ENCODE results near the gene LIN54.

Gene LIN54

DNA sequence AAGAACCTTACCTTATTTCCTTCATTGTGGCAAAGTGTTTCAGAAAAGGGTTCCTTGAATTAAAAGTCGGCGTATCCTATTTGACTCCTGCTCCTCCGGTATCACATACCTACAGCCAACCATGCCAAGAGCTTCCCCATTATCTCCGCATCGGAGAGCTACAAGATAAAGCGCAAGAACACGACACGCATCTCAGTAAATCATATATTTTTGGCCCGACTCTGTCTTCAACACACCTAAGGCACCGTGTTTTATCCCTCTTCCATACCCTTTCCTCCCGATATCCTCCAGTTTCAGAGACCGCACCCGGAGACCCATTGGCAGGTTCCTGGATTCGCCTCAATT lies 110.6 kb downstream of the LIN54 start:
- TF ChIP-seq NFIC (IDR thresholded peaks at IDR 0.05) (no peak), FOXM1 (IDR thresholded peaks at IDR 0.05; ENCODE audit: borderline replicate concordance, low read depth) (no peak), EP300 (IDR thresholded peaks at IDR 0.05; ENCODE audit: borderline replicate concordance) (no peak), REST (IDR thresholded peaks at IDR 0.05; ENCODE audit: low read depth) (no peak), CREB1 (IDR thresholded peaks at IDR 0.05; ENCODE audit: low read depth) (no peak), EGR1 (IDR thresholded peaks at IDR 0.05) (no peak), USF1 (IDR thresholded peaks at IDR 0.05) (no peak), CEBPB (IDR thresholded peaks at IDR 0.05) (no peak), TEAD4 (IDR thresholded peaks at IDR 0.05) (no peak), RAD21 (IDR thresholded peaks at IDR 0.05; ENCODE audit: low read depth) (no peak), TAF1 (IDR thresholded peaks at IDR 0.05; ENCODE audit: low read depth) (no peak)

- no peak for TF ChIP-seq CREB1 (IDR thresholded peaks at IDR 0.05; ENCODE audit: low read depth)
- TF ChIP-seq NFIC (IDR thresholded peaks at IDR 0.05), result no peak
- TF ChIP-seq TCF12 (IDR thresholded peaks at IDR 0.05; ENCODE audit: low read depth), result no peak
- TF ChIP-seq ZBTB7A (IDR thresholded peaks at IDR 0.05; ENCODE audit: low read depth), result no peak
- TF ChIP-seq REST (IDR thresholded peaks at IDR 0.05; ENCODE audit: low read depth), result no peak
- TF ChIP-seq TAF1 (IDR thresholded peaks at IDR 0.05; ENCODE audit: low read depth), result no peak
- no peak for TF ChIP-seq YY1 (IDR thresholded peaks at IDR 0.05; ENCODE audit: low read depth)
- TF ChIP-seq RAD21 (IDR thresholded peaks at IDR 0.05; ENCODE audit: low read depth), result no peak
- TF ChIP-seq, protein P1, sequence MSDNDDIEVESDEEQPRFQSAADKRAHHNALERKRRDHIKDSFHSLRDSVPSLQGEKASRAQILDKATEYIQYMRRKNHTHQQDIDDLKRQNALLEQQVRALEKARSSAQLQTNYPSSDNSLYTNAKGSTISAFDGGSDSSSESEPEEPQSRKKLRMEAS (IDR thresholded peaks at IDR 0.05), result no peak
These were observed 111.1 kb downstream of the LIN54 start for GRCh38 chr4:82899374-82900065.

GRCh38 chr4:82898322-82899243 lies 112.0 kb downstream of the LIN54 start:
- no peak for TF ChIP-seq EP300 (IDR thresholded peaks at IDR 0.05; ENCODE audit: borderline replicate concordance)
- TF ChIP-seq YY1 (IDR thresholded peaks at IDR 0.05; ENCODE audit: low read depth), result no peak
- no peak for TF ChIP-seq REST (IDR thresholded peaks at IDR 0.05; ENCODE audit: low read depth)
- TF ChIP-seq FOXM1 (IDR thresholded peaks at IDR 0.05; ENCODE audit: borderline replicate concordance, low read depth), result no peak

GRCh38 chr4:82896755-82897154 lies 113.9 kb downstream of the LIN54 start:
- TF ChIP-seq NFIC (IDR thresholded peaks at IDR 0.05) (no peak), CREB1 (IDR thresholded peaks at IDR 0.05; ENCODE audit: low read depth) (no peak), TAF1 (IDR thresholded peaks at IDR 0.05; ENCODE audit: low read depth) (no peak), YY1 (IDR thresholded peaks at IDR 0.05; ENCODE audit: low read depth) (no peak), REST (IDR thresholded peaks at IDR 0.05; ENCODE audit: low read depth) (no peak), EP300 (IDR thresholded peaks at IDR 0.05; ENCODE audit: borderline replicate concordance) (no peak), TCF12 (IDR thresholded peaks at IDR 0.05; ENCODE audit: low read depth) (no peak), CEBPB (IDR thresholded peaks at IDR 0.05) (no peak), FOXM1 (IDR thresholded peaks at IDR 0.05; ENCODE audit: borderline replicate concordance, low read depth) (no peak), ZBTB7A (IDR thresholded peaks at IDR 0.05; ENCODE audit: low read depth) (no peak), RAD21 (IDR thresholded peaks at IDR 0.05; ENCODE audit: low read depth) (no peak)

All from Ishikawa (cell line).